ENCODE measurements around the gene B4GAT1.

GRCh38 chr11:66341502-66342126 lies 5.8 kb downstream of the B4GAT1 start:
- no peak for TF ChIP-seq RAD21 (IDR thresholded peaks at IDR 0.05; ENCODE audit: insufficient read depth, low read depth, low read length)
- no peak for TF ChIP-seq NFIC (IDR thresholded peaks at IDR 0.05; ENCODE audit: low read depth, low read length)
- no peak for TF ChIP-seq CBX5 (IDR thresholded peaks at IDR 0.05; ENCODE audit: low read depth)
- TF ChIP-seq EZH2 (IDR thresholded peaks at IDR 0.05; ENCODE audit: borderline replicate concordance, control insufficient read depth, low read depth, low read length): no peak
- no peak for TF ChIP-seq CTCF (IDR thresholded peaks at IDR 0.05 in 2 of 3, conservative IDR thresholded peaks at IDR 0.05 in 1 of 3; ENCODE audit: control insufficient read depth in 2 of 3, extremely low read depth in 1 of 3, insufficient read depth in 1 of 3, low read depth in 3 of 3, low read length in 3 of 3)
- TF ChIP-seq EP300 (IDR thresholded peaks at IDR 0.05; ENCODE audit: borderline replicate concordance in 1 of 2, control insufficient read depth in 1 of 2, low read depth in 2 of 2, low read length in 2 of 2): no peak
- TF ChIP-seq HCFC1 (IDR thresholded peaks at IDR 0.05; ENCODE audit: low read length): no peak
- TF ChIP-seq DPF2 (IDR thresholded peaks at IDR 0.05): no peak
- no peak for TF ChIP-seq CHD4 (IDR thresholded peaks at IDR 0.05)
- no peak for TF ChIP-seq CEBPZ (IDR thresholded peaks at IDR 0.05; ENCODE audit: low read depth, low read length)
- no peak for TF ChIP-seq BRCA1 (IDR thresholded peaks at IDR 0.05; ENCODE audit: low read depth, low read length)
- no peak for TF ChIP-seq CREB1 (IDR thresholded peaks at IDR 0.05; ENCODE audit: low read depth)
